H54 (cell line): Measurements from ENCODE around the gene OR51B2.
A peak's percentile ranks its signal among the peaks of the same experiment; 100 is the strongest.

ENCODE experiments used
- DNase-seq: peaks from one replicate; pipeline ENCODE4 v3.0.0; 2011; ENCODE audit warnings: low spot score, mixed read lengths; ENCODE audit not compliant: insufficient read length
- FAIRE-seq: peaks from 3 replicates; lab custom pipeline; 2011; peaks lifted over from hg19 to GRCh38; lab: Jason Lieb, UNC
- POLR2A ChIP-seq: IDR thresholded peaks from 2 replicates; pipeline ENCODE4 v1.6.1; 2011; ENCODE audit warnings: low read depth, mild to moderate bottlenecking, low read length

Gene OR51B2

DNA sequence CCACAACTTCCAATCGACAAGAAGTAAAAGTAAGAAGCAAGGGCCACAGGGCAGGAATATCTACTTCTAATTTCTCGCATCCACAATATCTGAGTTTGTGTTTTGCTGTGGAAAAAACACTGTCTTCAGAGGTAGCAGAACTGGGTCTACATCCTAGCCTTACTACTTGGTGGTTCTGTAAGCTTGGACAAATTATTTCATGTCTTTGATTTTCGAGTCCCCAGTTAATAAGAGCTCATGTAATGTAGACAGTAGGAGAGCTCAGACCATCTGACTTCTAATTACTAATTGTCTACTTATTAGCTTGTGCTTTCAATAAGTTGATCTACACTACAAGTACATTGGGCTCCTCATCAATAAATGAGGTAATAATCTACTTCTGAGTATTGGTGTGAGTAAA lies 41.0 kb downstream of the OR51B2 start:
- no peak for TF ChIP-seq POLR2A
- no peak for FAIRE-seq
- no peak for DNase-seq

DNA sequence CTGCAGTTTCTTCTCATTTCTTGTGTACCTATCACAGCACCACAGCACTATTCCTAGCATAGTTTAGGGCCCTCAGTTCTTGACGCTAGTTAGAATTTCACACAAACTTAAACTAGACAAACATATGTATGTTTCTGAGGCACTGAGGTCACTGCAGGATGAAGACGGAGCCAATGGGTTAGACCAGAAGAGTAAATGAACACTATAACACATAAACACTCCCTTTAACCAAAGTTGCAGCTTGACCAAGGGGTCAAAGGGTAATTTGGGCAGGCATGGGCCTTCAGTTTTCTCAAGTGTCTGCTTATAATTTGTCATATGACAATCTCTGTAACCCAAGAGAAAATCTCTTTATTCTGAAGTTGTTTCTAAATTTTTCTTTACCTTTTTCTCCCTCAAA lies 41.5 kb downstream of the OR51B2 start:
- DNase-seq (no peak), FAIRE-seq (no peak)
- TF ChIP-seq POLR2A: no peak

DNA sequence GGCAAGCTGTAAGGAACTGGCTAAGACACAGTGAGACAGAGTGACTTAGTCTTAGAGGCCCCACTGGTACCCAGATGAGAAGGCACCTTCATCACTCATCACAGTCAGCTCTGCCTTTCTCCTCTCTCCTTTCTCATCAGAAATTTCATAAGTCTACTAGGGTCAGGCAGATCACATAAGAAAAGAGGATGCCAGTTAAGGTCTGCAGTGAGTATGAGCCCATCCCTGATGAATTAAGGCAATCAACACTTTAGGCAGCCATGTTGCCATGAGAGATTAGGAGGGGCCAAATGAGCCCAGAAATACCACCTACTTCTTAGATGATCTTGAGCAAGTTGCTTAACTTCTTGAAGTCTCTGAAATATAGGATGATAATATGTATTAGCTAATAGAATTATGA lies 42.5 kb downstream of the OR51B2 start:
- DNase-seq (no peak), FAIRE-seq (no peak)
- TF ChIP-seq POLR2A: no peak

DNA sequence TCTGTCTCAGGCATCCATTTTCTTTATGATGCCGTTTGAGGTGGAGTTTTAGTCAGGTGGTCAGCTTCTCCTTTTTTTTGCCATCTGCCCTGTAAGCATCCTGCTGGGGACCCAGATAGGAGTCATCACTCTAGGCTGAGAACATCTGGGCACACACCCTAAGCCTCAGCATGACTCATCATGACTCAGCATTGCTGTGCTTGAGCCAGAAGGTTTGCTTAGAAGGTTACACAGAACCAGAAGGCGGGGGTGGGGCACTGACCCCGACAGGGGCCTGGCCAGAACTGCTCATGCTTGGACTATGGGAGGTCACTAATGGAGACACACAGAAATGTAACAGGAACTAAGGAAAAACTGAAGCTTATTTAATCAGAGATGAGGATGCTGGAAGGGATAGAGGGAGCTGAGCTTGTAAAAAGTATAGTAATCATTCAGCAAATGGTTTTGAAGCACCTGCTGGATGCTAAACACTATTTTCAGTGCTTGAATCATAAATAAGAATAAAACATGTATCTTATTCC lies 43.5 kb downstream of the OR51B2 start:
- peak; percentile 88 for DNase-seq
- TF ChIP-seq POLR2A: no peak
- peak; percentile 100 for FAIRE-seq

DNA sequence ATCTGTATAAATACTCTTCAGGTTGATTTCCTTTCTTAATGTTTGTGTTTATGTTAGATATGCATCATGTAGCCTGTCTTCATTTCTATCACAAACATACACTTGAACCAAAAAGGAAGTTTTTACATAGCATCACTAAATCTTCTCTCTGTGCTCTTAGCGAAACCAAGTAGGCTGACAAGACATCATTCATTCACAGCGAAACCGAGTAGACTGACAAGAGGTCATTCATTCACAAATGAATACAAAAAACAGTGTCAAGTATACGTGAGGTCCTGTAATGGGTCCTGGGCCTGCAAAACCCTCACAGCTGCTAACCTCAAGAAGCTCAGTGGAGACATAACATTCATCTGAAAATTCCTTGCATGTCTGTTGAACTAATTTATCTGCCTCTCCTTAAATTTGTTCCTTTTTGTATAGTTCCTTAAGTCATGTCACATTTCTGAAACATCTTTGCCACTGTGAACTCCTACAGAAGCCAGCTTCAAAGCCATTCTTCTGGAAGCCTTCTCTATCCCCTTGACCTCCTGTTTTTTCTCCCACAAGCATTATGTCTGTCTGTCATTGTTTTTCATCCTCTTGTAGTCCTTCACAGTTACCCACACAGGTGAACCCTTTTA lies 44.5 kb downstream of the OR51B2 start:
- DNase-seq (no peak), FAIRE-seq (peak; percentile 68)
- no peak for TF ChIP-seq POLR2A

DNA sequence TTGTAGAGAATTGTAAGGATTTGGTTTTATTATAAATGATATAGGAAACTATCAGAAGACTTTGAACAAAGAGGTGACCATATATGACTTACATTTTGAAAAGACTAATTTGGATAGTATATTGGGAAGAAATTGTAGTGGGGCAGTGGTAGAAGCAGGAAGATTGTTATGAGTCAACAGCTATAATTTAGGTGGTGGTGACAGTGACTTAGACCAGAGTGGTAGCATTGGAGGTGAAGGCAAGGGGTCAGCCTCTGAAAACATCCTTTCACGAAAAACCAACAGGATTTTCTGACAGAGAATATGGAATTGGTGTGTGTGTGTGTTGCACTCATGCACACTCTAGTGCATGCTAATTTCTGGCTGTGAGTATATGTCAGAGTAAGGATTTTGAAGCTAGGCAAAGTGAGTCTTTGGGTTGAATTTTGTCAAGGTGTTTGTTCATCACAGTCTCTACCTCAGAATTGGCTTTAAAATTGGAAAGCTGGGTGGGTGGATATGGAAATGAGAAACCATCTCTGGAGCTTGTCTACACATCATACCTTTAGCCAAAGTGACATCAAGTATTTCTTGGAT lies 46.2 kb downstream of the OR51B2 start:
- peak; percentile 72 for FAIRE-seq
- DNase-seq: no peak
- TF ChIP-seq POLR2A: no peak

DNA sequence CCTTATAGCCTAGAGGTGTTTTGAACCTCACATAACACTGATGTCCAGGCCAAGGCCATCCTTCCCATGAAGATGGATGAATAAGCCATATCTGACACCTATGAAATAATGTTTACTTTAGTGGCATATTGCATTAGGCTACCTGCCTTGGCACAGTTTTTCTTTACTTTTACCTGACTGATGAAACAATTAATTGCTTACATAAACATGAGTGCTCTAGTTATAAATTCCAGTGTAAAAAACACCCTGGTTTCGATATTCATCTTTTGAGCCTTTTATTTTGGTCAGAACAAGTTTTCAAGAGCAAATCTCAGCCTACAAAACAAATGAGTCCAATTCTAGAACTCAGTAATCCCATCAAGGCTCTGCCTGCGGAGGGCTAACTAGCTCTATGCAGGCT lies 47.4 kb downstream of the OR51B2 start:
- DNase-seq: no peak
- FAIRE-seq: no peak
- no peak for TF ChIP-seq POLR2A

DNA sequence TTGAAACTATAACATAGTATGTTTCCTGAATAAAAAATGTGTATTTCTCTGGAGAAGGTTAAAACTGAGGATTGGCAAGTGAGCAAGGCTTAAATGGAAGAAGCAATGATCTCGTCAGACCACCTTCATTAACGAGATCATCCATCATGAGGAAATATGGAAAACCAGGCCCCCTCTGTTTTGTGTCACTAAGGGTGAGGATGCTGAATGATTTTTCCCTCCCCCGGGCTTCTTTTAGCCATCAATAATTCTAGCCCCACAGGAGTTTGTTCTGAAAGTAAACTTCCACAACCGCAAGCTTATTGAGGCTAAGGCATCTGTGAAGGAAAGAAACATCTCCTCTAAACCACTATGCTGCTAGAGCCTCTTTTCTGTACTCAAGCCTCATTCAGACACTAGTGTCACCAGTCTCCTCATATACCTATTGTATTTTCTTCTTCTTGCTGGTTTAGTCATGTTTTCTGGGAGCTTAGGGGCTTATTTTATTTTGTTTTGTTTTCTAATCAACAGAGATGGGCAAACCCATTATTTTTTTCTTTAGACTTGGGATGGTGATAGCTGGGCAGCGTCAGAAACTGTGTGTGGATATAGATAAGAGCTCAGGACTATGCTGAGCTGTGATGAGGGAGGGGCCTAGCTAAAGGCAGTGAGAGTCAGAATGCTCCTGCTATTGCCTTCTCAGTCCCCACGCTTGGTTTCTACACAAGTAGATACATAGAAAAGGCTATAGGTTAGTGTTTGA lies 48.6 kb downstream of the OR51B2 start:
- TF ChIP-seq POLR2A: no peak
- no peak for FAIRE-seq
- no peak for DNase-seq

DNA sequence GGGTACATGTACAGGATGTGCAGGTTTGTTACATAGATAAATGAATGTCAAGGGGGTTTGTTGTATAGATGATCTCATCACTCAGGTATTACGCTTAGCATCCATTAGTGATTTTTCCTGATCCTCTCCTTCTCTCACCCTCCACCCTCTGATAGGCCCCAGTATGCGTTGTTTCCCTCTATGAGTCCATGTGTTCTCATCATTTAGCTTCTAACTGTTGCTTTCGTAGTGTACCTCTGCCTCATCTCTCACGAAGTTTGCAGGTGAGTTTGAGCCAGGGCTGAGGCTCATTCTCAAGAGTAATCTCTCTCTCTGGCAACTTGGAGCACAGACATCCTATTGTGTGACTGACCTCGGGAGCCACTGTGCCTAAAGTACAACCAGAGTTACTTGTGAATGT lies 49.7 kb downstream of the OR51B2 start:
- FAIRE-seq (peak; percentile 48), DNase-seq (no peak)
- TF ChIP-seq POLR2A: no peak
